Measurements from ENCODE around the gene FHIT. TPM values are rescaled to one million over a fixed set of nuclear protein-coding genes. Genes with fewer than 3 reads are reported as not detected.

FHIT gene
- total and polyA plus RNA-seq, 7 donors, result 0.98 to 10.4 (median 4.0) TPM

DNA sequence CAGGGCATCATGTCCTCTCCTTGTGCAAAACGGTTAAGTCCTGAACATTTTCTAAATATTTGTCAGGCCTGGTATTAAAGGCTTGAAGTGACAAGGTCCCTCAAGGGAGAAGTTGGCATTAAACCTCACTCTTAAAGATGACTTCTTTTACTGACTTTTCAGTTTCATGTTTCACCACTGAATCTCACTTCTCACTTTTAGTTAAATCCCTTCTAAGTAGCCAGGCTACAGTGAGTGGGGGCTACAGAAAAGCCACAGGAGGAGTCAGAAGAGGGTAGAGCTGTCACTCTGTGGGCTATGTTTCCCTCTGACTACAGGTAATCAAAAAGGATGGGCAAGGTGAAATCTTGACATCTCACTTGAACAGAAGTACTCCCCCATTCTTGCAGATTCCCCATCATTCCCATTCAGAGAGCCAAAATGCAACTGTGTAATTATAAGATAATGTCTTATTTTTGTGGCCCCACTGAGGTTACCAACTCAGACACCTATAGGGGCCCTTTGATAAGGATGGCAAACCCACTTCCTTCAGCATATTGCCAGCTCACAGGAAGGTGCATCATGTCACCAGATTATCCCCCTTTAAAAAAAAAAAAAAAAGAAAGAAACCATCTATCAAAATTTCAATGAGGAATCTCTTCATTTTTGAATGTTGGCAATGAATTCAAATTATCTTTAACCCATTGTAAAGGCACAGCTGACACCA, 1411.3 kb downstream of the FHIT start:
- Histone ChIP-seq H3K27me3 (ENCODE audit: insufficient read depth in 3 of 3, low read length in 2 of 3) (no peaks in the 10 kb centered on the region), H3K36me3 (ENCODE audit: insufficient read depth in 1 of 2, low read depth in 1 of 2) (no peaks in the 10 kb centered on the region), H3K27ac (no peak overlapping the region), H3K4me1 (no peaks in the 10 kb centered on the region), H3K9me3 (no peaks in the 10 kb centered on the region), H3K4me3 (no peak overlapping the region)
- 42 to 56% (median 49%) methylated on average over 1 of the region's 1 CpG for WGBS, 3 donors
- intact Hi-C loops (cut with DNase I), result no loop called here
- TF ChIP-seq CTCF (IDR thresholded peaks at IDR 0.05), result no peak
- DNase-seq (no peak), ATAC-seq (no peak)

- H3K27ac ChIP-seq, result no peak overlapping the region
- no peaks in the 10 kb centered on the region for H3K36me3 ChIP-seq (ENCODE audit: insufficient read depth in 1 of 2, low read depth in 1 of 2)
- DNase-seq, result no peak
- TF ChIP-seq CTCF (IDR thresholded peaks at IDR 0.05), result no peak
- no peak for ATAC-seq
- no peaks in the 10 kb centered on the region for H3K4me1 ChIP-seq
- no peaks in the 10 kb centered on the region for H3K9me3 ChIP-seq
- no peak overlapping the region for H3K4me3 ChIP-seq
- intact Hi-C loops (cut with DNase I), result no loop called here
- H3K27me3 ChIP-seq (ENCODE audit: insufficient read depth in 3 of 3, low read length in 2 of 3), result no peaks in the 10 kb centered on the region
- 92 to 94% (median 93%) methylated on average over 3 of the region's 3 CpGs for WGBS, 3 donors
These were observed 1412.0 kb downstream of the FHIT start for GRCh38 chr3:59839283-59839682.

DNA sequence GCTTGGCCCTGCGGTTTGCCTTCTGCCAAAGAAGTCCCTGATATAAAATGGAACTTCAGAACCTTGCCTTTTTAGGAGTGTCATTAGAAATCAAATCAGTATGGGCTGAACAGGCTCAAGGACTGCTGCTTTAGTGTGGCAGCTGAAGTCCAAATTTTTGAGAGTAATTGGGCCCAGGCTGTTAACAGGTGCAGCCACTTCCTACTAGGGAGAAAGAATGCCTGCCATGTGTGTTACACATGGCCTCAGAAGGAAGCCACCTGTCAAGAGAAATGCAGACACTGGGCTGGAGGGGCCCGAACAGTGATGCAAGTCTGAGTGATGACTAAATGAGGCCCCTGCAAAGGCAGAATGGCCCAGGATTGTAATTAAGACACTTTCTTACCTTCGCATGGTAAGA, 1414.7 kb downstream of the FHIT start:
- H3K36me3 ChIP-seq (ENCODE audit: insufficient read depth in 1 of 2, low read depth in 1 of 2), result no peaks in the 10 kb centered on the region
- H3K4me3 ChIP-seq, result no peak overlapping the region
- H3K9me3 ChIP-seq, result no peaks in the 10 kb centered on the region
- intact Hi-C loops (cut with DNase I), result no loop called here
- H3K4me1 ChIP-seq, result no peaks in the 10 kb centered on the region
- whole genome bisulfite sequencing, 3 donors, result 56 to 67% (median 66%) methylated on average over 3 of the region's 3 CpGs
- DNase-seq (no peak), ATAC-seq (no peak)
- no peak overlapping the region for H3K27ac ChIP-seq
- no peaks in the 10 kb centered on the region for H3K27me3 ChIP-seq (ENCODE audit: insufficient read depth in 3 of 3, low read length in 2 of 3)
- no peak for TF ChIP-seq CTCF (IDR thresholded peaks at IDR 0.05)

- DNase-seq (no peak), ATAC-seq (no peak)
- H3K4me1 ChIP-seq, result no peaks in the 10 kb centered on the region
- no peak overlapping the region for H3K4me3 ChIP-seq
- no peaks in the 10 kb centered on the region for H3K27me3 ChIP-seq (ENCODE audit: insufficient read depth in 3 of 3, low read length in 2 of 3)
- TF ChIP-seq CTCF (IDR thresholded peaks at IDR 0.05), result no peak
- 79 to 90% (median 84%) methylated on average over 3 of the region's 3 CpGs for WGBS, 3 donors
- H3K36me3 ChIP-seq (ENCODE audit: insufficient read depth in 1 of 2, low read depth in 1 of 2), result no peaks in the 10 kb centered on the region
- H3K9me3 ChIP-seq, result no peaks in the 10 kb centered on the region
- H3K27ac ChIP-seq, result no peak overlapping the region
- intact Hi-C loops (cut with DNase I), result no loop called here
These were observed 1418.5 kb downstream of the FHIT start for GRCh38 chr3:59832702-59833101.

DNA sequence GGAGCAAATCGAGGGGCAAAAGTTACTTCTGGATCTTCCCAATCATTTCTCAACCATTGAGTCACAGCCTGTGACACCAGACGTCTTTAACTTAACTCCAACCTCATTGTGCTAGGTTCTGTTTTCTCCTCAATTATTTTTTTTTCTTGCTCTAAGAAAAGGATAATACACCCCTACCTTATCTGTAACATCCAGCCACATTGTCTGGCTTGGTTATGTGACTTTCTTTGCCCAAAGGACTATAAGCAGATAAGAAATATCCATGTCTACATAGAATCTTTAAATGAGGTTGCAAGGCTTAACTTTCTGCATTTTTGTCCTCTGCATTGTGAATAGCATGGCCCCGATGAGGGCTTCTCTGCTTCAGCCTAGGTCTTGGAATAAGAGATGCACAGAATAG, 1419.0 kb downstream of the FHIT start:
- no peaks in the 10 kb centered on the region for H3K4me1 ChIP-seq
- 83 to 93% (median 90%) methylated on average over 3 of the region's 3 CpGs for WGBS, 3 donors
- no peak for TF ChIP-seq CTCF (IDR thresholded peaks at IDR 0.05)
- no peaks in the 10 kb centered on the region for H3K27me3 ChIP-seq (ENCODE audit: insufficient read depth in 3 of 3, low read length in 2 of 3)
- H3K36me3 ChIP-seq (ENCODE audit: insufficient read depth in 1 of 2, low read depth in 1 of 2), result no peaks in the 10 kb centered on the region
- intact Hi-C loops (cut with DNase I), result no loop called here
- no peak for DNase-seq
- H3K4me3 ChIP-seq, result no peak overlapping the region
- no peak for ATAC-seq
- H3K9me3 ChIP-seq, result no peaks in the 10 kb centered on the region
- H3K27ac ChIP-seq, result no peak overlapping the region

Data from psoas muscle (tissue), 8 donors.